Parathyroid adenoma (tissue), 2 donors: ENCODE results near the gene LRRC4C.

Experiments
- H2AFZ ChIP-seq: fragments of 300-600 bp; sonication (generic); one replicate; pipeline ENCODE4 v1.7.0; 2017; ENCODE audit warnings: antibody characterized with exemption, mild to moderate bottlenecking
- H3K27ac ChIP-seq: fragments of 300-600 bp; sonication (generic); one replicate; pipeline ENCODE4 v1.7.0; 2017
- H3K27me3 ChIP-seq: fragments of 300-600 bp; sonication (generic); one replicate; pipeline ENCODE4 v1.7.0; 2017; ENCODE audit warnings: low read length; ENCODE audit not compliant: control insufficient read depth, insufficient read depth
- H3K36me3 ChIP-seq: fragments of 300-600 bp; sonication (generic); one replicate; pipeline ENCODE4 v1.7.0; 2017; ENCODE audit warnings: low read length; ENCODE audit not compliant: control insufficient read depth, insufficient read depth
- H3K4me1 ChIP-seq: fragments of 300-600 bp; sonication (generic); one replicate; pipeline ENCODE4 v1.7.0; 2017; ENCODE audit warnings: control low read depth
- H3K4me2 ChIP-seq: fragments of 300-600 bp; sonication (generic); one replicate; pipeline ENCODE4 v1.7.0; 2017; ENCODE audit warnings: low read length
- H3K4me3 ChIP-seq: fragments of 300-600 bp; sonication (generic); one replicate; pipeline ENCODE4 v1.7.0; 2017; ENCODE audit warnings: low read depth, low read length
- H3K79me2 ChIP-seq: fragments of 300-600 bp; sonication (generic); one replicate; pipeline ENCODE4 v1.7.0; 2017; ENCODE audit warnings: control low read depth
- H3K9ac ChIP-seq: fragments of 300-600 bp; sonication (generic); one replicate; pipeline ENCODE4 v1.7.0; 2017; ENCODE audit warnings: mild to moderate bottlenecking
- H3K9me3 ChIP-seq: fragments of 300-600 bp; sonication (generic); one replicate; pipeline ENCODE4 v1.7.0; 2017; ENCODE audit warnings: low read length; ENCODE audit not compliant: control insufficient read depth
- TF ChIP-seq, protein P1 (sequence below): fragments of 300-600 bp; sonication (generic); IDR thresholded peaks from one replicate; pipeline ENCODE4 v1.7.0; 2017; ENCODE audit warnings: antibody characterized with exemption, mild to moderate bottlenecking
- donor health status: primary hyperparathyroidism.

LRRC4C gene

DNA sequence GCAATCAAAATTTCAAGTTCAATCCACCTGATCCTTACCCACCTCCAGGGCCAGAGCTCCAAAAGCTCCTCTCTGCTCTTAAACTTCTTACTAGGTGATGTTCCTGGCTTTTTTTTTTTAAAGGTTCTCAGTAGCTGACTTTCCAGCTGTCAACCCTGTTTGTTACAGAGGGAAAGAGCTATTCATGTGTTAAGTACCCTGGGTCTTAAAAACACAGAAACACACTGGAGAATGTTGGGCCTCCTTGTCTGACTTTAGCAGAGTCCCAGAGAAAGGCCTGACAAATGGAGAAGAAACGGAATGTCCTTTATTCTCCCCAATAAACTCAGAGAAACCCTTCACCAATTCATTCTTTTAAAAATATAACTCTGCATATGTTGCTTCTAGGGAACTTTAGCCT is 3.2 kb downstream of the LRRC4C start:
- Histone ChIP-seq H3K4me3 (no peak overlapping the region), H3K79me2 (no peaks in the 10 kb centered on the region), H3K36me3 (no peaks in the 10 kb centered on the region), H3K27me3 (no peaks in the 10 kb centered on the region), H3K9ac (no peak overlapping the region), H3K4me1 (no peaks in the 10 kb centered on the region), H3K4me2 (no peak overlapping the region), H3K27ac (no peak overlapping the region), H2AFZ (no peak overlapping the region), H3K9me3 (no peaks in the 10 kb centered on the region)
- TF ChIP-seq, protein P1, sequence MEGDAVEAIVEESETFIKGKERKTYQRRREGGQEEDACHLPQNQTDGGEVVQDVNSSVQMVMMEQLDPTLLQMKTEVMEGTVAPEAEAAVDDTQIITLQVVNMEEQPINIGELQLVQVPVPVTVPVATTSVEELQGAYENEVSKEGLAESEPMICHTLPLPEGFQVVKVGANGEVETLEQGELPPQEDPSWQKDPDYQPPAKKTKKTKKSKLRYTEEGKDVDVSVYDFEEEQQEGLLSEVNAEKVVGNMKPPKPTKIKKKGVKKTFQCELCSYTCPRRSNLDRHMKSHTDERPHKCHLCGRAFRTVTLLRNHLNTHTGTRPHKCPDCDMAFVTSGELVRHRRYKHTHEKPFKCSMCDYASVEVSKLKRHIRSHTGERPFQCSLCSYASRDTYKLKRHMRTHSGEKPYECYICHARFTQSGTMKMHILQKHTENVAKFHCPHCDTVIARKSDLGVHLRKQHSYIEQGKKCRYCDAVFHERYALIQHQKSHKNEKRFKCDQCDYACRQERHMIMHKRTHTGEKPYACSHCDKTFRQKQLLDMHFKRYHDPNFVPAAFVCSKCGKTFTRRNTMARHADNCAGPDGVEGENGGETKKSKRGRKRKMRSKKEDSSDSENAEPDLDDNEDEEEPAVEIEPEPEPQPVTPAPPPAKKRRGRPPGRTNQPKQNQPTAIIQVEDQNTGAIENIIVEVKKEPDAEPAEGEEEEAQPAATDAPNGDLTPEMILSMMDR: no peak

DNA sequence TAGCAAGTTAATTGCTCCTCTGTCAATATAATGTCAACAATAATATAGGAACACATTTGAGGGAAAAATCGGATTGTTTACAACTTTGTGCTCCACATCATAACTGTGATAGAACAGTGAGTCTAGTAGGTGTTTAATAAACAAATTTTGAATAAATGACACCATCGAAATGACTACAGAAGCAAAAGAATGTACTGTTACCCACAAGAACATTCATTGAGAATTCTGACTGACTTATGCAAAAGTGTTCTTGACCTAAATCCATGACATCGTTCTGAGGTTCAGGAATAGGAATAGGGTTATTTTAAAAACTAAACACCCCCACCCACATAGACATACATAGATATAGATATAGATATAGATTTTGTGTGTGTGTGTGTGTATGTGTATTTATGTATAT is 8.4 kb downstream of the LRRC4C start:
- no peak overlapping the region for H3K4me3 ChIP-seq
- H3K27me3 ChIP-seq: no peaks in the 10 kb centered on the region
- TF ChIP-seq, protein P1: no peak
- no peak overlapping the region for H3K9ac ChIP-seq
- no peaks in the 10 kb centered on the region for H3K9me3 ChIP-seq
- no peak overlapping the region for H3K27ac ChIP-seq
- no peaks in the 10 kb centered on the region for H3K36me3 ChIP-seq
- no peaks in the 10 kb centered on the region for H3K4me1 ChIP-seq
- H3K79me2 ChIP-seq: no peaks in the 10 kb centered on the region
- H3K4me2 ChIP-seq: no peak overlapping the region
- no peak overlapping the region for H2AFZ ChIP-seq

DNA sequence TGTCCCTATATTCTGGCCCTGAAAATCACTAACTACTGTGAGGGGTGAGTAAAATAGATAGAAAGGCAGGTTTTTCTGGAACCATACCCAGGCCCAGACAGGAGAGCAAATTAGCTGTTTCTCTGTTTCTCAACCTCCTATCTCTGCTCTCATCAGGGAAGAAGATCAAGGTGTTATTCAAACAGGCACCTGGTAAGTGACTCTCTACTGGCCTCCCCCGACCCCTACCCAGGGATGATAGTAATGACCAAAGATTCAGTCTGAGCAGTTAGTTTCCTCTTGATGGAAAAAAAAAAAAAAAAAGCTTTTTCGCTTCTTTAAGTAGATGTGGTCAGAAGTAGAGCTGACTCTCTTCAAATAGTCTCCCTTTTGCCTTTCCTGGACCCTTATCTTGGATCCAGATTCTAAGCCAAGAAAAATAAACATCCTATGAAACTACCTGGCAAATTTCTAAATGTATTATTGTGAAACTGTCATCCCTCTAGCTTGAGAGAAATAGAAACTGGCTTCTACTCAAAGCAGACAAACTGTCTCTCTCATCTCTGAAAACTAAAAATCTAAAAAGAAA is 9.9 kb downstream of the LRRC4C start:
- H3K9ac ChIP-seq: no peak overlapping the region
- H3K27ac ChIP-seq: no peak overlapping the region
- H3K4me1 ChIP-seq: no peaks in the 10 kb centered on the region
- no peak overlapping the region for H3K4me2 ChIP-seq
- H3K4me3 ChIP-seq: no peak overlapping the region
- no peaks in the 10 kb centered on the region for H3K27me3 ChIP-seq
- H3K9me3 ChIP-seq: no peaks in the 10 kb centered on the region
- TF ChIP-seq, protein P1: no peak
- no peak overlapping the region for H2AFZ ChIP-seq
- H3K36me3 ChIP-seq: no peaks in the 10 kb centered on the region
- no peaks in the 10 kb centered on the region for H3K79me2 ChIP-seq

DNA sequence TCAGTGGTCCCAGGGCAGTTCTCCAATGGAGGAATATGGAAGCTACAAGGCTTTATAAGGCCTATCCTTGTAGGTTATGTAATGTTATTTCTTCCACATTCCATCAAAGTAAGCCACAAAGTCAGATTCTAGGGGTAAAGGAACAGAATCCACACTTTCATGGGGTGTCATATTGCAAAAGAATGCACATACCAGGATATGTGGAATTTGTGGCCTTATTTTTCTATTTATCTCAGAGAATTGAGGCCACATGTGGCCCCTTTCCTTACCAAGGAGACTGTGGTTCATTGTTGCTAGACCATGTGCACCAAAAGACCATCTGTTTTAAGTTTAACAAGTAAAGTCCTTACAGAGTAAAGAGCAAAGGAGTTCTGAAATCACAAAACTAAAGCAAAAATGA is 12.9 kb downstream of the LRRC4C start:
- no peak overlapping the region for H3K4me3 ChIP-seq
- no peak overlapping the region for H3K27ac ChIP-seq
- TF ChIP-seq, protein P1: no peak
- no peaks in the 10 kb centered on the region for H3K27me3 ChIP-seq
- H3K9me3 ChIP-seq: no peaks in the 10 kb centered on the region
- H2AFZ ChIP-seq: no peak overlapping the region
- no peaks in the 10 kb centered on the region for H3K4me1 ChIP-seq
- no peak overlapping the region for H3K4me2 ChIP-seq
- no peak overlapping the region for H3K9ac ChIP-seq
- H3K36me3 ChIP-seq: no peaks in the 10 kb centered on the region
- no peaks in the 10 kb centered on the region for H3K79me2 ChIP-seq

DNA sequence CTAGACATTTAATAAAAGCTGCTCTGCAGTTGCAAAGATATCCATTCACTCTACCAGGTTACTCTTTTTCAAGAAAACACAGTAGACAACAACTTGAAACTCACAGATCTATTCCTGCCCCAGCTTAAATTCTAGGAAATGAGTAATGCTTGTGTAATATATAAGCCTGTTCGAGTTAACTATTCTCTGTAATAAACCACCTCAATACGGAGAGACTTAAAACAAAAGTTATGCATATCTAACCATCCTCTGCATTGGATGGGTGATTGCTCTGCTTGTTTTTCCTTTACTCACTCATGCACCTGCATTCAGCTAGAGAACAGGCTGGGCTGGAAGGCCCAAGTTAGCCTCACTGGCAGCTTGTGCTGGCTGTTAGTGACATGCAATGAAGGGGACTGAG is 13.3 kb downstream of the LRRC4C start:
- no peak overlapping the region for H3K4me3 ChIP-seq
- no peak overlapping the region for H3K27ac ChIP-seq
- TF ChIP-seq, protein P1: no peak
- H2AFZ ChIP-seq: no peak overlapping the region
- H3K79me2 ChIP-seq: no peaks in the 10 kb centered on the region
- no peaks in the 10 kb centered on the region for H3K9me3 ChIP-seq
- no peak overlapping the region for H3K4me2 ChIP-seq
- no peaks in the 10 kb centered on the region for H3K36me3 ChIP-seq
- H3K9ac ChIP-seq: no peak overlapping the region
- H3K4me1 ChIP-seq: no peaks in the 10 kb centered on the region
- H3K27me3 ChIP-seq: no peaks in the 10 kb centered on the region
